Gastroesophageal sphincter (tissue), 4 donors: ENCODE measurements around the gene RAD51B. TPM values are rescaled to one million over a fixed set of nuclear protein-coding genes. Genes with fewer than 3 reads are reported as not detected.

Source experiments
- ATAC-seq: fragments of 150-250 bp; one replicate; pipeline ENCODE4 v1.9.1; 2016; ENCODE audit warnings: mild to moderate bottlenecking, moderate library complexity
- H3K27ac ChIP-seq, 4 donors: fragments of 200-600 bp; sonication (generic) in 3 of 4; 1 replicate in 3 of 4; 2 replicates in 1 of 4; pipeline ENCODE4 v1.5.1; 2016 to 2019
- H3K27me3 ChIP-seq: fragments of 200-600 bp; sonication (generic); one replicate; pipeline ENCODE4 v1.5.1; 2019
- H3K36me3 ChIP-seq, 2 donors: fragments of 200-600 bp; sonication (generic); one replicate each; pipeline ENCODE4 v1.5.1; 2019; ENCODE audit warnings: control low read depth in 1 of 2
- H3K4me1 ChIP-seq, 3 donors: fragments of 200-600 bp; sonication (generic); 1 replicate in 2 of 3; 2 replicates in 1 of 3; pipeline ENCODE4 v1.5.1; 2016 to 2019; ENCODE audit warnings: control low read depth in 2 of 3
- H3K4me3 ChIP-seq, 2 donors: fragments of 200-600 bp; sonication (generic); one replicate each; pipeline ENCODE4 v1.5.1; 2019; ENCODE audit warnings: mild to moderate bottlenecking in 1 of 2, moderate library complexity in 1 of 2
- H3K9me3 ChIP-seq, 3 donors: fragments of 200-600 bp; sonication (generic); one replicate each; pipeline ENCODE4 v1.5.1; 2017 to 2019; ENCODE audit warnings: control low read depth in 2 of 3
- CTCF ChIP-seq, 4 experiments: fragments of 200-600 bp in 2 of 4; fragments of 450-650 bp in 2 of 4; sonication (generic) in 1 of 4; IDR thresholded peaks; one replicate each; pipeline ENCODE4 v1.5.1; 2017 to 2019; ENCODE audit warnings: antibody characterized with exemption in 4 of 4, mild to moderate bottlenecking in 2 of 4, moderate library complexity in 2 of 4
- EP300 ChIP-seq: sonication (generic); formaldehyde crosslinking; IDR thresholded peaks from one replicate; pipeline ENCODE4 v1.6.1; 2017; ENCODE audit warnings: antibody characterized with exemption, mild to moderate bottlenecking
- POLR2A ChIP-seq, 2 donors: fragments of 450-650 bp; IDR thresholded peaks; one replicate each; pipeline ENCODE4 v1.6.1; 2017; ENCODE audit warnings: antibody characterized with exemption in 2 of 2, mild to moderate bottlenecking in 2 of 2, moderate library complexity in 1 of 2
- POLR2AphosphoS5 ChIP-seq: sonication (generic); formaldehyde crosslinking; IDR thresholded peaks from one replicate; pipeline ENCODE4 v1.6.1; 2017; ENCODE audit warnings: antibody characterized with exemption
- WGBS, 2 donors: methylation state at CpG; one replicate each; pipeline ENCODE4 v1.1.5; 2018; ENCODE audit warnings: low coverage in 1 of 2; 5-methylcytosine and 5-hydroxymethylcytosine counted together
- total RNA-seq, 4 donors: library from RNA; depleted of rRNA; stranded (reverse); fragments of >200 nt; gene quantifications; one replicate each; pipeline ENCODE4 v1.1.0, GENCODE V29; 2016

Gene RAD51B
- total RNA-seq, 4 donors from 2014 or later: 5.1 to 7.0 (median 6.0) TPM

GRCh38 chr14:68552602-68553001 is 733.0 kb downstream of the RAD51B start:
- no peak for ATAC-seq
- Histone ChIP-seq H3K27me3 (no peaks in the 10 kb centered on the region), H3K9me3 (no peaks in the 10 kb centered on the region), H3K4me3 (no peak overlapping the region), H3K36me3 (no peaks in the 10 kb centered on the region), H3K27ac (peak overlapping the region in 3 of 4 donors; percentile 90 to 92 (median 91)), H3K4me1 (peaks cover 20 to 89% (median 42%) of the 10 kb centered on the region in 3 donors)
- TF ChIP-seq POLR2A (IDR thresholded peaks at IDR 0.05): no peak
- 20 to 43% methylated on average over 1 to 2 of the region's 2 CpGs for WGBS, 2 donors

GRCh38 chr14:68553311-68553710 is 733.7 kb downstream of the RAD51B start:
- H3K4me1 ChIP-seq: peaks cover 20 to 82% (median 38%) of the 10 kb centered on the region in 3 donors
- H3K36me3 ChIP-seq: no peaks in the 10 kb centered on the region
- H3K27ac ChIP-seq: peak overlapping the region; percentile 30 to 92 (median 90)
- WGBS, 2 donors: 30% methylated on average over 3 of the region's 3 CpGs; no CpG with 5 or more reads in 1 of the 2 donors
- no peak for TF ChIP-seq CTCF (IDR thresholded peaks at IDR 0.05)
- TF ChIP-seq EP300: no peak
- no peak for TF ChIP-seq POLR2AphosphoS5
- TF ChIP-seq POLR2A (IDR thresholded peaks at IDR 0.05): no peak
- H3K27me3 ChIP-seq: no peaks in the 10 kb centered on the region
- peak; percentile 46 for ATAC-seq
- H3K9me3 ChIP-seq: no peaks in the 10 kb centered on the region
- H3K4me3 ChIP-seq: no peak overlapping the region

- no peak for ATAC-seq
- no peaks in the 10 kb centered on the region for H3K36me3 ChIP-seq
- TF ChIP-seq CTCF (IDR thresholded peaks at IDR 0.05): no peak
- TF ChIP-seq POLR2A (IDR thresholded peaks at IDR 0.05): no peak
- TF ChIP-seq POLR2AphosphoS5: no peak
- TF ChIP-seq EP300: no peak
- peaks cover 16 to 73% (median 29%) of the 10 kb centered on the region in 3 donors for H3K4me1 ChIP-seq
- H3K9me3 ChIP-seq: no peaks in the 10 kb centered on the region
- no peaks in the 10 kb centered on the region for H3K27me3 ChIP-seq
- peak overlapping the region; percentile 60 to 92 (median 90) for H3K27ac ChIP-seq
- WGBS, 2 donors: 80 to 86% methylated on average over 4 of the region's 4 CpGs
- no peak overlapping the region for H3K4me3 ChIP-seq
Measured at GRCh38 chr14:68554231-68554630, 734.7 kb downstream of the RAD51B start.

GRCh38 chr14:68556253-68556652 is 736.7 kb downstream of the RAD51B start:
- Histone ChIP-seq H3K4me1 (peaks cover 1 to 59% (median 14%) of the 10 kb centered on the region in 3 donors), H3K4me3 (no peak overlapping the region), H3K9me3 (no peaks in the 10 kb centered on the region), H3K36me3 (no peaks in the 10 kb centered on the region), H3K27me3 (no peaks in the 10 kb centered on the region), H3K27ac (peak overlapping the region in 3 of 4 donors; percentile 82 to 92 (median 91))
- 60 to 80% methylated on average over 1 of the region's 4 CpGs for WGBS, 2 donors
- TF ChIP-seq POLR2AphosphoS5: no peak
- TF ChIP-seq CTCF (IDR thresholded peaks at IDR 0.05): no peak
- TF ChIP-seq POLR2A (IDR thresholded peaks at IDR 0.05): no peak
- no peak for TF ChIP-seq EP300
- ATAC-seq: no peak

- ATAC-seq: no peak
- H3K27me3 ChIP-seq: no peaks in the 10 kb centered on the region
- no peaks in the 10 kb centered on the region for H3K9me3 ChIP-seq
- no peaks in the 10 kb centered on the region for H3K36me3 ChIP-seq
- no peak overlapping the region for H3K27ac ChIP-seq
- no peak overlapping the region for H3K4me3 ChIP-seq
- TF ChIP-seq CTCF (IDR thresholded peaks at IDR 0.05) (no peak), POLR2A (IDR thresholded peaks at IDR 0.05) (no peak)
- 54 to 75% methylated on average over 2 of the region's 2 CpGs for WGBS, 2 donors
- peaks cover 0 to 59% (median 16%) of the 10 kb centered on the region in 3 donors for H3K4me1 ChIP-seq
Measured at GRCh38 chr14:68557648-68558047, 738.1 kb downstream of the RAD51B start.
